Stimulated activated naive CD8-positive, alpha-beta T cell treated with anti-CD3 and anti-CD28 coated beads, Interleukin-15, Interleukin-2, amounts not matched to agents 100 ng/mL and 50 ng/mL, for 24 hours (primary cell): ENCODE measurements around the gene PPP1CC.

ENCODE experiments used
- H3K27ac Mint-ChIP-seq: one replicate; pipeline ENCODE4 v1.8.0; 2021; ENCODE audit warnings: mild to moderate bottlenecking, mixed read lengths
- H3K27me3 Mint-ChIP-seq: one replicate; pipeline ENCODE4 v1.8.0; 2021; ENCODE audit warnings: mixed read lengths
- H3K36me3 Mint-ChIP-seq: one replicate; pipeline ENCODE4 v1.8.0; 2021; ENCODE audit warnings: low read depth, mixed read lengths
- H3K4me1 Mint-ChIP-seq: one replicate; pipeline ENCODE4 v1.8.0; 2021; ENCODE audit warnings: low read depth, mixed read lengths
- H3K4me3 Mint-ChIP-seq: one replicate; pipeline ENCODE4 v1.8.0; 2021; ENCODE audit warnings: mild to moderate bottlenecking, mixed read lengths
- H3K9me3 Mint-ChIP-seq: one replicate; pipeline ENCODE4 v1.8.0; 2021; ENCODE audit warnings: mixed read lengths

The PPP1CC gene

GRCh38 chr12:110670161-110670701 is 72.5 kb downstream of the PPP1CC start:
- Mint-ChIP-seq H3K4me1 (peaks cover 77% of the 10 kb centered on the region), H3K36me3 (peaks cover 57% of the 10 kb centered on the region), H3K4me3 (peak overlapping the region; percentile 72)

More at GRCh38 chr12:110670161-110670701, 72.5 kb downstream of the PPP1CC start:
- Mint-ChIP-seq H3K27ac (peak overlapping the region; percentile 95), H3K9me3 (peaks cover 4% of the 10 kb centered on the region), H3K27me3 (no peaks in the 10 kb centered on the region)
